GM10266 (cell line): ENCODE measurements around the gene PRODH.

Experiments
- DNase-seq: peaks from one replicate; pipeline ENCODE4 v3.0.0; 2012; ENCODE audit errors: extremely low spot score
- TF ChIP-seq, protein P1 (sequence below): IDR thresholded peaks from 2 replicates; pipeline ENCODE4 v1.5.1; 2012; ENCODE audit warnings: mild to moderate bottlenecking, low read depth; ENCODE audit not compliant: control insufficient read depth, insufficient read depth; ENCODE audit errors: missing control alignments

PRODH gene

DNA sequence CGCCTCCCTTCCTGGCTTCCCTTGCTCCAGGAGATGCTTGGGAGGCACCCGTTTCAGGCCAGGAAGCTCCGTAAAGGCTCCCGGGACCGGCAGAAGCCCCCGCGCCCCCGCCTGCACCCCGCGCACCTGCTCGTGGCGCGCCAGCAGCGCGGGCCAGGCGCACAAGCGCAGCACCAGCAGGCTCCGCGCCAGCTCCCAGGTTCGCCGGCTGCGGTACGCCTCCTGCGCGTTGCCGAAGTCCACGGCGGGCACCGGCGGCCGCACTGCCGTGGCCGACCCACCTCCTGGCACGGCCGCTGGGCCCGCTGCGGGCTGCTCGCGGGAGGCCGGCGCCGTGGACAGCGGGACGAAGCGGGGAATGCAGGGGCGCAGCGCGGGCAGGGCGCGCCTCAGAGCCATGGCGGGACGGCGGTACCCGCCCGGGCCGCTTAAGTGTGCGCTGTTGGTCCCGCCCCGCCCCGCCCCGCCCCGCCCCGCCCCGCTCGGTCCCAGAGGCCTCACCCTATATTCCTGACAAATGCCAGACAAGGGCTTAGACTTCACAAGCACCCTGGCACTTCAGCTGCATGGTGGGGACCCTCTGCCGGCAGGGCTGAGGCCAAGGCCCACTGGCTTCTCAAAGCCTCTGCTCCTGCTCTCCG is at the start of gene PRODH:
PRODH (minus strand) TSS at position 405 of the 641 bp plus-strand sequence; CDS start at position 399, 6 bp downstream.
- TF ChIP-seq, protein P1, sequence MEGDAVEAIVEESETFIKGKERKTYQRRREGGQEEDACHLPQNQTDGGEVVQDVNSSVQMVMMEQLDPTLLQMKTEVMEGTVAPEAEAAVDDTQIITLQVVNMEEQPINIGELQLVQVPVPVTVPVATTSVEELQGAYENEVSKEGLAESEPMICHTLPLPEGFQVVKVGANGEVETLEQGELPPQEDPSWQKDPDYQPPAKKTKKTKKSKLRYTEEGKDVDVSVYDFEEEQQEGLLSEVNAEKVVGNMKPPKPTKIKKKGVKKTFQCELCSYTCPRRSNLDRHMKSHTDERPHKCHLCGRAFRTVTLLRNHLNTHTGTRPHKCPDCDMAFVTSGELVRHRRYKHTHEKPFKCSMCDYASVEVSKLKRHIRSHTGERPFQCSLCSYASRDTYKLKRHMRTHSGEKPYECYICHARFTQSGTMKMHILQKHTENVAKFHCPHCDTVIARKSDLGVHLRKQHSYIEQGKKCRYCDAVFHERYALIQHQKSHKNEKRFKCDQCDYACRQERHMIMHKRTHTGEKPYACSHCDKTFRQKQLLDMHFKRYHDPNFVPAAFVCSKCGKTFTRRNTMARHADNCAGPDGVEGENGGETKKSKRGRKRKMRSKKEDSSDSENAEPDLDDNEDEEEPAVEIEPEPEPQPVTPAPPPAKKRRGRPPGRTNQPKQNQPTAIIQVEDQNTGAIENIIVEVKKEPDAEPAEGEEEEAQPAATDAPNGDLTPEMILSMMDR = no peak
- DNase-seq = no peak

DNA sequence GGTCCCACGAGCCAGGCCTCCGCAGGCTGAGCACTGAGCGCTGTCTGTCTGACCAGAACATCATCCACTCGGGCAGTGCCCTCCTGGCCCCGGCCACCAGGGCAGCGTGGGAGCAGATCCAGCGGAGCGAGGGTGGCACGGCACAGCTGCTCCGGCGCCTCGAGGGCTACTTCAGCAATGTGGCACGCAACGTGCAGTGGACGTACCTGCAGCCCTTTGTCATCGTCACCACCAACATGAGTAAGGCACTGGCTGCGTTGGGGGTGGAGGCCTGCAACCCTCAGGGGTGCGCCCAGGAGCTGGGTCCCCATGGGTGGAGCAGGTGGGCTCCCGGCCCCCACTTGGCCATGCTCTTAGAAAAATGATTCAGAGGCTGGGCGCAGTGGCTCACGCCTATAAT is 49.7 kb upstream of the PRODH start:
- TF ChIP-seq, protein P1 = no peak
- no peak for DNase-seq

GRCh38 chr22:18984564-18984963 is 48.5 kb upstream of the PRODH start:
- TF ChIP-seq, protein P1 = no peak
- DNase-seq = no peak

GRCh38 chr22:18983120-18983651 is 47.1 kb upstream of the PRODH start:
- no peak for DNase-seq
- TF ChIP-seq, protein P1 = no peak

- TF ChIP-seq, protein P1 = no peak
- no peak for DNase-seq
Observed at GRCh38 chr22:18980829-18981228, 44.7 kb upstream of the PRODH start.

GRCh38 chr22:18979957-18980356 is 43.9 kb upstream of the PRODH start:
- TF ChIP-seq, protein P1 = no peak
- DNase-seq = no peak

DNA sequence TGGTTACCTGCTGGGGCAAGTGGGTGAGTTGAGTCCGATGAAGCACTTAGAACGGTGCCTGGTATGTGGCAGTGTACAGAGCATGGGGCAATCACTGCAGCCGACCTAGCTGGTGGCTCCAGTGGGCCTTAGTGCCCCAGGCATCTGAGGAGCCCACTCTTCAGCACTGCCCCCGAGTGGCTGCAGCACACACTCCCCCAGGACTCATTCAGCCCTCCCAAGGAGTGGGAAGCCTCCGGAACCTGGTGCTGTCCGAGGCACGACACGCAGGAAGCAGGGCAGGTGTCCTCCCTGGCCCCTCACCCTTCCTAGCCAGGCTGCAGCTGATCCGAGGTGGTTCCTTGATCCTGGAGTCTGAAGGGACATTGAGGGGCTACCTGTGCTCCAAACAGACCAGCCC is 42.4 kb upstream of the PRODH start:
- TF ChIP-seq, protein P1 = no peak
- DNase-seq = no peak
